Measurements from ENCODE around the gene NMRK2. TPM values are rescaled to one million over a fixed set of nuclear protein-coding genes. Genes with fewer than 3 reads are reported as not detected.

The NMRK2 gene
- total and polyA plus RNA-seq, 2 of the 13 experiments (the other 11 are each of a cell fraction or from before 2014, with no cell fraction given), result not detected

DNA sequence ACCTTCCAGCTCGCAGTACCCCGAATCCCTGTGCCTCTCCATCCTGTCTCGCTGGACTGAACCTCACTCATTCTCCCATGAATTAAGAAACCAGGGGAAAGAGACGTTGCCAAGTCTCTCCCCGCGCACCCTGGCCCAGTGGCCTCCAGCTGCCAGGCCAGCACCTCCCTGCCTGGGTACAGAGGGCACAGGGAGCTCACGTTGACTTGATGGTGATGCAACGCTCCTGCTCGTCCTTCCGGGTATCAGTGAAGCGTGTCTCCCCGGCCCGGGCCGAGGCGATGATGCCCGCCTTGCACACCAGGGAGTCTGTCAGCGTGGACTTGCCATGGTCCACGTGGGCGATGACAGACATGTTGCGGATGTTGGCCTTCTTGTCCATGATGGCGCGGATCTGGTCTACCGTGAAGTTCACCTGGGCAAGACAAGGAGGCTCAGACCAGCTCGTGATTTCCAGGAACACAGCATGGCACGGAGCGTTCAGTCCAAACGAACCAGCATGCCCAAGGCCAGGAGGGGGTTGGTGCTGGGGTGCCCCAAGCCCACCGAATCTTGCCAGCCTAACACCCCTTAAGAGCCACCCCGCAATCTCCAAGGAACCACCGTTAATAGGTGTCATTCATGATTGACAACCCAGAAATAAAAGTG, 51.2 kb downstream of the NMRK2 start (continued):
- TF ChIP-seq ELF4 (CRISPR knock-in tag; IDR thresholded peaks at IDR 0.05; ENCODE audit: borderline replicate concordance), result no peak
- TF ChIP-seq ELF3 (CRISPR knock-in tag; IDR thresholded peaks at IDR 0.05), result peak; percentile 41; the same call in 1 of the 2 replicates
- TF ChIP-seq ZNF672 (CRISPR knock-in tag; IDR thresholded peaks at IDR 0.05), result 0 out of 2 replicates have a peak, but pooled peaks have one; percentile 16
- 0 out of 2 replicates have a peak, but pooled peaks have one; percentile 26 for TF ChIP-seq SALL2 (CRISPR knock-in tag; IDR thresholded peaks at IDR 0.05)
- TF ChIP-seq PCBP1 (IDR thresholded peaks at IDR 0.05; ENCODE audit: borderline replicate concordance, low read depth, low read length), result no peak
- TF ChIP-seq, protein P1, sequence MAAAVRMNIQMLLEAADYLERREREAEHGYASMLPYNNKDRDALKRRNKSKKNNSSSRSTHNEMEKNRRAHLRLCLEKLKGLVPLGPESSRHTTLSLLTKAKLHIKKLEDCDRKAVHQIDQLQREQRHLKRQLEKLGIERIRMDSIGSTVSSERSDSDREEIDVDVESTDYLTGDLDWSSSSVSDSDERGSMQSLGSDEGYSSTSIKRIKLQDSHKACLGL (CRISPR knock-in tag; IDR thresholded peaks at IDR 0.05), result peak; percentile 83; the same call in 1 of the 2 replicates
- no peak for TF ChIP-seq ZNF382 (CRISPR knock-in tag; IDR thresholded peaks at IDR 0.05; ENCODE audit: borderline replicate concordance)
- TF ChIP-seq NFIC (IDR thresholded peaks at IDR 0.05; ENCODE audit: low read length), result no peak
- no peak for TF ChIP-seq SUZ12 (IDR thresholded peaks at IDR 0.05; ENCODE audit: low read depth, low read length)
- TF ChIP-seq, protein P2, sequence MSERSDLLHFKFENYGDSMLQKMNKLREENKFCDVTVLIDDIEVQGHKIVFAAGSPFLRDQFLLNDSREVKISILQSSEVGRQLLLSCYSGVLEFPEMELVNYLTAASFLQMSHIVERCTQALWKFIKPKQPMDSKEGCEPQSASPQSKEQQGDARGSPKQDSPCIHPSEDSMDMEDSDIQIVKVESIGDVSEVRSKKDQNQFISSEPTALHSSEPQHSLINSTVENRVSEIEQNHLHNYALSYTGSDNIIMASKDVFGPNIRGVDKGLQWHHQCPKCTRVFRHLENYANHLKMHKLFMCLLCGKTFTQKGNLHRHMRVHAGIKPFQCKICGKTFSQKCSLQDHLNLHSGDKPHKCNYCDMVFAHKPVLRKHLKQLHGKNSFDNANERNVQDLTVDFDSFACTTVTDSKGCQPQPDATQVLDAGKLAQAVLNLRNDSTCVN (CRISPR knock-in tag; IDR thresholded peaks at IDR 0.05; ENCODE audit: borderline replicate concordance), result no peak
- TF ChIP-seq, protein P3, sequence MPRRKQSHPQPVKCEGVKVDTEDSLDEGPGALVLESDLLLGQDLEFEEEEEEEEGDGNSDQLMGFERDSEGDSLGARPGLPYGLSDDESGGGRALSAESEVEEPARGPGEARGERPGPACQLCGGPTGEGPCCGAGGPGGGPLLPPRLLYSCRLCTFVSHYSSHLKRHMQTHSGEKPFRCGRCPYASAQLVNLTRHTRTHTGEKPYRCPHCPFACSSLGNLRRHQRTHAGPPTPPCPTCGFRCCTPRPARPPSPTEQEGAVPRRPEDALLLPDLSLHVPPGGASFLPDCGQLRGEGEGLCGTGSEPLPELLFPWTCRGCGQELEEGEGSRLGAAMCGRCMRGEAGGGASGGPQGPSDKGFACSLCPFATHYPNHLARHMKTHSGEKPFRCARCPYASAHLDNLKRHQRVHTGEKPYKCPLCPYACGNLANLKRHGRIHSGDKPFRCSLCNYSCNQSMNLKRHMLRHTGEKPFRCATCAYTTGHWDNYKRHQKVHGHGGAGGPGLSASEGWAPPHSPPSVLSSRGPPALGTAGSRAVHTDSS (CRISPR knock-in tag; conservative IDR thresholded peaks at IDR 0.05), result no peak
- TF ChIP-seq, protein P4, sequence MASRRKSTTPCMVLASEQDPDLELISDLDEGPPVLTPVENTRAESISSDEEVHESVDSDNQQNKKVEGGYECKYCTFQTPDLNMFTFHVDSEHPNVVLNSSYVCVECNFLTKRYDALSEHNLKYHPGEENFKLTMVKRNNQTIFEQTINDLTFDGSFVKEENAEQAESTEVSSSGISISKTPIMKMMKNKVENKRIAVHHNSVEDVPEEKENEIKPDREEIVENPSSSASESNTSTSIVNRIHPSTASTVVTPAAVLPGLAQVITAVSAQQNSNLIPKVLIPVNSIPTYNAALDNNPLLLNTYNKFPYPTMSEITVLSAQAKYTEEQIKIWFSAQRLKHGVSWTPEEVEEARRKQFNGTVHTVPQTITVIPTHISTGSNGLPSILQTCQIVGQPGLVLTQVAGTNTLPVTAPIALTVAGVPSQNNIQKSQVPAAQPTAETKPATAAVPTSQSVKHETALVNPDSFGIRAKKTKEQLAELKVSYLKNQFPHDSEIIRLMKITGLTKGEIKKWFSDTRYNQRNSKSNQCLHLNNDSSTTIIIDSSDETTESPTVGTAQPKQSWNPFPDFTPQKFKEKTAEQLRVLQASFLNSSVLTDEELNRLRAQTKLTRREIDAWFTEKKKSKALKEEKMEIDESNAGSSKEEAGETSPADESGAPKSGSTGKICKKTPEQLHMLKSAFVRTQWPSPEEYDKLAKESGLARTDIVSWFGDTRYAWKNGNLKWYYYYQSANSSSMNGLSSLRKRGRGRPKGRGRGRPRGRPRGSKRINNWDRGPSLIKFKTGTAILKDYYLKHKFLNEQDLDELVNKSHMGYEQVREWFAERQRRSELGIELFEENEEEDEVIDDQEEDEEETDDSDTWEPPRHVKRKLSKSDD (CRISPR knock-in tag; IDR thresholded peaks at IDR 0.05; ENCODE audit: low read depth), result no peak
- TF ChIP-seq DPF2 (CRISPR knock-in tag; IDR thresholded peaks at IDR 0.05; ENCODE audit: borderline replicate concordance, low read depth), result no peak
- TF ChIP-seq ZNF577 (CRISPR knock-in tag; IDR thresholded peaks at IDR 0.05; ENCODE audit: borderline replicate concordance, low read depth), result 0 out of 2 replicates have a peak, but pooled peaks have one; percentile 36
- TF ChIP-seq DR1 (CRISPR knock-in tag; IDR thresholded peaks at IDR 0.05), result 0 out of 2 replicates have a peak, but pooled peaks have one; percentile 20
- TF ChIP-seq ZNF260 (CRISPR knock-in tag; IDR thresholded peaks at IDR 0.05; ENCODE audit: borderline replicate concordance, low read depth), result no peak
- TF ChIP-seq MLLT10 (CRISPR knock-in tag; IDR thresholded peaks at IDR 0.05), result no peak; the same call in 1 of the 2 replicates
- TF ChIP-seq, protein P5, sequence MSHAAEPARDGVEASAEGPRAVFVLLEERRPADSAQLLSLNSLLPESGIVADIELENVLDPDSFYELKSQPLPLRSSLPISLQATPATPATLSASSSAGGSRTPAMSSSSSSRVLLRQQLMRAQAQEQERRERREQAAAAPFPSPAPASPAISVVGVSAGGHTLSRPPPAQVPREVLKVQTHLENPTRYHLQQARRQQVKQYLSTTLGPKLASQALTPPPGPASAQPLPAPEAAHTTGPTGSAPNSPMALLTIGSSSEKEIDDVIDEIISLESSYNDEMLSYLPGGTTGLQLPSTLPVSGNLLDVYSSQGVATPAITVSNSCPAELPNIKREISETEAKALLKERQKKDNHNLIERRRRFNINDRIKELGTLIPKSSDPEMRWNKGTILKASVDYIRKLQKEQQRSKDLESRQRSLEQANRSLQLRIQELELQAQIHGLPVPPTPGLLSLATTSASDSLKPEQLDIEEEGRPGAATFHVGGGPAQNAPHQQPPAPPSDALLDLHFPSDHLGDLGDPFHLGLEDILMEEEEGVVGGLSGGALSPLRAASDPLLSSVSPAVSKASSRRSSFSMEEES (CRISPR knock-in tag; IDR thresholded peaks at IDR 0.05), result no peak
- no peak for TF ChIP-seq FOSL1 (CRISPR knock-in tag; IDR thresholded peaks at IDR 0.05; ENCODE audit: borderline replicate concordance)
- TF ChIP-seq HNRNPL (IDR thresholded peaks at IDR 0.05; ENCODE audit: low read depth, low read length), result peak; percentile 92
- TF ChIP-seq, protein P6, sequence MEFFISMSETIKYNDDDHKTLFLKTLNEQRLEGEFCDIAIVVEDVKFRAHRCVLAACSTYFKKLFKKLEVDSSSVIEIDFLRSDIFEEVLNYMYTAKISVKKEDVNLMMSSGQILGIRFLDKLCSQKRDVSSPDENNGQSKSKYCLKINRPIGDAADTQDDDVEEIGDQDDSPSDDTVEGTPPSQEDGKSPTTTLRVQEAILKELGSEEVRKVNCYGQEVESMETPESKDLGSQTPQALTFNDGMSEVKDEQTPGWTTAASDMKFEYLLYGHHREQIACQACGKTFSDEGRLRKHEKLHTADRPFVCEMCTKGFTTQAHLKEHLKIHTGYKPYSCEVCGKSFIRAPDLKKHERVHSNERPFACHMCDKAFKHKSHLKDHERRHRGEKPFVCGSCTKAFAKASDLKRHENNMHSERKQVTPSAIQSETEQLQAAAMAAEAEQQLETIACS (CRISPR knock-in tag; IDR thresholded peaks at IDR 0.05), result no peak
